BJ (cell line): ENCODE results near the gene ITPK1. TPM values are rescaled to one million over a fixed set of nuclear protein-coding genes. Genes with fewer than 3 reads are reported as not detected.

Source experiments
- CTCF ChIA-PET: fragments of 350-600 bp; formaldehyde crosslinking; extraction: SDS; loops from one replicate; lab custom pipeline; 2021; ENCODE audit warnings: antibody characterized with exemption, inconsistent platforms; lab: Yijun Ruan, JAX
- POLR2A ChIA-PET: fragments of 300-600 bp; sonication (Branson Sonifier 250); formaldehyde crosslinking; extraction: SDS; loops from one replicate; lab custom pipeline; 2021; ENCODE audit warnings: antibody characterized with exemption; lab: Charles Lee
- DNase-seq: peaks from one replicate; pipeline ENCODE4 v3.0.0-alpha.2; 2011; ENCODE audit warnings: low read depth
- H3K27me3 ChIP-seq: 2 replicates; pipeline ENCODE4 v1.6.0; 2011; ENCODE audit warnings: low read length; ENCODE audit not compliant: control insufficient read depth, insufficient read depth
- H3K36me3 ChIP-seq: 2 replicates; pipeline ENCODE4 v1.5.1; 2011; ENCODE audit warnings: low read length; ENCODE audit not compliant: control insufficient read depth, insufficient read depth
- H3K4me3 ChIP-seq: 2 replicates; pipeline ENCODE4 v1.5.1; 2011; ENCODE audit warnings: low read depth, mild to moderate bottlenecking, control low read depth, low read length
- CTCF ChIP-seq: IDR thresholded peaks from 2 replicates; pipeline ENCODE4 v1.5.1; 2011; ENCODE audit warnings: low read depth, mild to moderate bottlenecking, control low read depth, inconsistent platforms, low read length, moderate library complexity; ENCODE audit not compliant: insufficient read depth
- polyA plus RNA-seq: library from polyadenylated mRNA; depleted of rRNA; stranded (reverse); fragments of >200 nt; gene quantifications from 2 replicates; pipeline ENCODE4 v1.2.3, GENCODE V29; 2011

ITPK1 gene
- polyA plus RNA-seq, 1 experiment = 49.0 TPM

- no peaks in the 10 kb centered on the region for H3K36me3 ChIP-seq
- no peak overlapping the region for H3K4me3 ChIP-seq
- no peaks in the 10 kb centered on the region for H3K27me3 ChIP-seq
- DNase-seq = no peak
- ChIA-PET POLR2A (no interaction called here), CTCF (no interaction called here)
- TF ChIP-seq CTCF = no peak
These were observed 125.0 kb downstream of the ITPK1 start for GRCh38 chr14:92990456-92991430.

DNA sequence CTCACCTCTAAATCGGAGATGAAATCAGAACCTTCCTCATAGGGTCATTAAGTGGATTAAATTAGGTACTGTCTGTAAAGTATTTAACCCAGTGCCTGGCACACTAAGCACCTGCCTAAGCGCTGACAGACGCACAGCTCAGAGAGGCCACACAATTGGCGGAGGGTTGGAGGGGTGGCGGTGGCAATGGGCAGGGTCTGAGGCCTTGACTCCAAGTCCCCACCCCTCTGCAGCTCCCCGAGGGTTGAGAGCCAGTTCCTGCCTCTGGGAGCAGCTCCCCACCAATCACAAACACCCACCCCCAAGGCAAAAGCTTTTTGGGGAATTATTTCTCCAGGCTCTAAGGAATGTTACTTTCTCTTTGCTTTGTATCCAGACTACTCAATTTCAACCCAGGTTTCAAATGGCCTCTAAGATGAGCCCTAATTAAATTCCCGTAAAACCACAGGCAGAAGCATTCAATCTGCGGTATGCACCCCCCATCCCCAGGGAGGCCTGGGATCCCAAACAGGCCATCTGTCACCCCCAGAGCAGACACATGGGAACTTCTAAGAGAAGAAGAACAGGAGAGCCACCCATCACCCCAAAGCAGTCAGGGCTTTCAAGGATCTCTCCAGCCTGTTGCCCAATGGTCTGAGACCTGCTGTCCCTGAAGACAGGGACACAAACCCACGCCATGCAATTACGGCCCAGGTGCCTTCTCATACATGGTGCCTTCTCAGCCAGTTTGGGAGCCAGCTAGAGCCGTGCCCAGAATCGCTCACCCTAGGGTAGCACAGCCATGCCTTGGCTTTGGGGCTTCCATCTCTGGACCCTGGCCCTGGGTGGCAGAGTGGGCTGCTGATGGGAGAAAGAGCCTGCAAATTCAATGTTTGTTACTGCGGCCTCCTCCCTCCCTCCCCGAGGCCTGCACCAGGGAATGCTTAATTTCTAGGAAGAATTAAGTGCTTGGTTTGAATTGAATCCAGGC, 126.7 kb downstream of the ITPK1 start:
- H3K4me3 ChIP-seq = no peak overlapping the region
- H3K36me3 ChIP-seq = no peaks in the 10 kb centered on the region
- ChIA-PET POLR2A (no interaction called here), CTCF (no interaction called here)
- H3K27me3 ChIP-seq = no peaks in the 10 kb centered on the region
- no peak for DNase-seq
- TF ChIP-seq CTCF = no peak

DNA sequence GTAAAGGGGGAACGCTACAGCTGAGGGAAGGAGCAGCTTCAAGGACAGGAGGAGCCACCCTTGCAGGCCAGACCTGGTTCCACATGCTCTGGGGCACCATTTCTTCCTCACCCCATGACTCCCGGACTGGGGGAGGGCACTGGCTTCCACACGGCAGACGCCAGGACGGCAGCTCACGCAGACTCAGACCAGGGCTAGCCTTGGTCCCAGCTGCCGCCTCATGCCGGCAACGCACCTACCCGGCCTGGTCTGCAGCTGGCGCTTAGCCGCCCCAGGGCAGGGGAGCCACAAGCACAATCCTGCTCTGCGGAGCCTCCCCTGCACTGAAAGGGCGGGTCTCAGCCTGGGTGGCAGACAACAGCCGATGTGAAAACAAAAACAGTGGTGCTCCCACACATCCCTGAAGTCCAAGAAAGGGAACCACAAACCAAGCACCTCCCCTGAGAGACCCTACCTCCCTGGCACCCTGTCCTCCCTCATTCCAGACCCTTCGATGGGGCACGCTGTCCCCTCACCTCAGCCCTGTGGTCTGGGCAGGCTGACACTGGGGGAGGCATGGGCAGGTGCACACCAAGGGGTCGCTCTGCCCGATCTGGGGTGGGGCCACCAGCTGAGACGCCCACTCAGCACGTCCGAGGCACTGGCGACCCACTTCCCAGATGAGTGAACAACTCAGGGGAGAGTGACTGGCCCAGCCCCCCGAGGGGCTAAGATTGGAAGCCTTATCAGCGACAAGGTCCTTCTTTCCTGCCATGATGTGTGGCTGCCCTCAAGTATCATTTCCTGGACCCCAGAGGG, 127.8 kb downstream of the ITPK1 start:
- ChIA-PET CTCF (interaction anchor here (0.6 to 1.7 kb wide), 4 partner anchors 35 to 167 kb away, joined by 3 to 5 read pairs (median 4); no protein-coding TSS in a partner anchor), POLR2A (no interaction called here)
- no peak for DNase-seq

GRCh38 chr14:92987148-92987570, 128.6 kb downstream of the ITPK1 start:
- TF ChIP-seq CTCF = no peak
- POLR2A ChIA-PET = no interaction called here
- CTCF ChIA-PET = interaction anchor here (0.6 to 1.7 kb wide), 6 partner anchors 14 to 168 kb away, joined by 3 to 7 read pairs (median 4); no protein-coding TSS in a partner anchor
- DNase-seq = no peak
- Histone ChIP-seq H3K36me3 (no peaks in the 10 kb centered on the region), H3K27me3 (no peaks in the 10 kb centered on the region), H3K4me3 (no peak overlapping the region)

More for the DNA sequence above, 127.8 kb downstream of the ITPK1 start:
- Histone ChIP-seq H3K27me3 (no peaks in the 10 kb centered on the region), H3K36me3 (no peaks in the 10 kb centered on the region), H3K4me3 (no peak overlapping the region)
- no peak for TF ChIP-seq CTCF
